Natural killer cell (primary cell): ENCODE data around the gene MED27. TPM values are rescaled to one million over a fixed set of nuclear protein-coding genes. Genes with fewer than 3 reads are reported as not detected.

ENCODE experiments used
- ATAC-seq, 3 donors: fragments of 150-1000 bp in 2 of 3; fragments of 200-7000 bp in 1 of 3; cut with Tn5 transposase; 1 replicate in 1 of 3; 2 replicates in 2 of 3; pipeline ENCODE4 v1.10.0; 2021; ENCODE audit warnings: mild to moderate bottlenecking in 2 of 3, moderate library complexity in 2 of 3
- DNase-seq, 2 donors: peaks; one replicate each; pipeline versions ENCODE4 v3.0.0 to v3.0.0-alpha.2; 2013 to 2021; ENCODE audit warnings: mixed read lengths in 1 of 2
- H3K27ac ChIP-seq: one replicate; pipeline ENCODE4 v1.5.1; 2013; ENCODE audit warnings: mild to moderate bottlenecking, low read length
- H3K27me3 ChIP-seq: one replicate; pipeline ENCODE4 v1.6.1; 2013; ENCODE audit warnings: low read length; ENCODE audit not compliant: control insufficient read depth, insufficient read depth
- H3K36me3 ChIP-seq: one replicate; pipeline ENCODE4 v1.6.1; 2013; ENCODE audit warnings: low read length; ENCODE audit not compliant: control insufficient read depth, insufficient read depth
- H3K4me1 ChIP-seq: one replicate; pipeline ENCODE4 v1.6.1; 2013; ENCODE audit warnings: low read length; ENCODE audit not compliant: control insufficient read depth, insufficient read depth
- H3K4me3 ChIP-seq: one replicate; pipeline ENCODE4 v1.5.1; 2013; ENCODE audit warnings: low read length
- H3K9me3 ChIP-seq: one replicate; pipeline ENCODE4 v1.6.1; 2013; ENCODE audit warnings: low read length; ENCODE audit not compliant: control insufficient read depth, insufficient read depth
- H3K27ac Mint-ChIP-seq, 2 donors: one replicate each; pipeline ENCODE4 v1.8.0; 2022; ENCODE audit warnings: mild to moderate bottlenecking in 2 of 2, mixed read lengths in 2 of 2, moderate library complexity in 1 of 2
- H3K27me3 Mint-ChIP-seq, 2 donors: one replicate each; pipeline ENCODE4 v1.8.0; 2022; ENCODE audit warnings: low read depth in 2 of 2, mixed read lengths in 2 of 2
- H3K36me3 Mint-ChIP-seq: one replicate; pipeline ENCODE4 v1.8.0; 2022; ENCODE audit warnings: mixed read lengths
- H3K4me1 Mint-ChIP-seq, 2 donors: one replicate each; pipeline ENCODE4 v1.8.0; 2022; ENCODE audit warnings: mixed read lengths in 2 of 2
- H3K4me3 Mint-ChIP-seq: one replicate; pipeline ENCODE4 v1.8.0; 2022; ENCODE audit warnings: mild to moderate bottlenecking, moderate library complexity, mixed read lengths
- H3K9me3 Mint-ChIP-seq, 2 donors: one replicate each; pipeline ENCODE4 v1.8.0; 2022; ENCODE audit warnings: mixed read lengths in 2 of 2
- WGBS: methylation state at CpG from one replicate; pipeline ENCODE4 v1.1.7; 2013; ENCODE audit warnings: missing lambda C conversion rate; ENCODE audit not compliant: insufficient coverage; 5-methylcytosine and 5-hydroxymethylcytosine counted together
- intact Hi-C: fragments of 100-400 bp; cut with micrococcal nuclease; formaldehyde crosslinking; loops from one replicate; pipeline ENCODE4 v1.14.2; 2022
- total RNA-seq, 4 donors: library from RNA; stranded (reverse); fragments of 120-200 nt in 1 of 4; gene quantifications; one replicate each; pipeline versions ENCODE4 v1.2.3 to v1.2.4, GENCODE V29; 2013 to 2022
- TF ChIP-seq, protein P1 (sequence below): fragments of 200-600 bp; IDR thresholded peaks from one replicate; pipeline ENCODE4 v1.8.0; 2022; ENCODE audit warnings: antibody characterized with exemption

The MED27 gene
- total RNA-seq, 3 donors from 2014 or later (not counting 1 experiment from before 2014, with no cell fraction given) = 24.4 to 27.3 (median 26.9) TPM

GRCh38 chr9:131845305-131846298, 234.1 kb downstream of the MED27 start:
- DNase-seq (no peak), ATAC-seq (no peak)
- Mint-ChIP-seq H3K4me1 (peaks cover 0 to 4% of the 10 kb centered on the region in 2 donors), H3K9me3 (no peaks in the 10 kb centered on the region), H3K4me3 (no peak overlapping the region), H3K27me3 (peaks cover 0 to 3% of the 10 kb centered on the region in 2 donors), H3K36me3 (no peaks in the 10 kb centered on the region), H3K27ac (no peak overlapping the region)
- H3K9me3 ChIP-seq = no peaks in the 10 kb centered on the region
- H3K36me3 ChIP-seq = no peaks in the 10 kb centered on the region
- no peak overlapping the region for H3K4me3 ChIP-seq
- peaks cover under 1% of the 10 kb centered on the region for H3K4me1 ChIP-seq
- WGBS = 89% methylated on average over 29 of the region's 29 CpGs
- TF ChIP-seq, protein P1, sequence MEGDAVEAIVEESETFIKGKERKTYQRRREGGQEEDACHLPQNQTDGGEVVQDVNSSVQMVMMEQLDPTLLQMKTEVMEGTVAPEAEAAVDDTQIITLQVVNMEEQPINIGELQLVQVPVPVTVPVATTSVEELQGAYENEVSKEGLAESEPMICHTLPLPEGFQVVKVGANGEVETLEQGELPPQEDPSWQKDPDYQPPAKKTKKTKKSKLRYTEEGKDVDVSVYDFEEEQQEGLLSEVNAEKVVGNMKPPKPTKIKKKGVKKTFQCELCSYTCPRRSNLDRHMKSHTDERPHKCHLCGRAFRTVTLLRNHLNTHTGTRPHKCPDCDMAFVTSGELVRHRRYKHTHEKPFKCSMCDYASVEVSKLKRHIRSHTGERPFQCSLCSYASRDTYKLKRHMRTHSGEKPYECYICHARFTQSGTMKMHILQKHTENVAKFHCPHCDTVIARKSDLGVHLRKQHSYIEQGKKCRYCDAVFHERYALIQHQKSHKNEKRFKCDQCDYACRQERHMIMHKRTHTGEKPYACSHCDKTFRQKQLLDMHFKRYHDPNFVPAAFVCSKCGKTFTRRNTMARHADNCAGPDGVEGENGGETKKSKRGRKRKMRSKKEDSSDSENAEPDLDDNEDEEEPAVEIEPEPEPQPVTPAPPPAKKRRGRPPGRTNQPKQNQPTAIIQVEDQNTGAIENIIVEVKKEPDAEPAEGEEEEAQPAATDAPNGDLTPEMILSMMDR = no peak
- no peaks in the 10 kb centered on the region for H3K27me3 ChIP-seq
- intact Hi-C loops = no loop called here
- no peak overlapping the region for H3K27ac ChIP-seq

DNA sequence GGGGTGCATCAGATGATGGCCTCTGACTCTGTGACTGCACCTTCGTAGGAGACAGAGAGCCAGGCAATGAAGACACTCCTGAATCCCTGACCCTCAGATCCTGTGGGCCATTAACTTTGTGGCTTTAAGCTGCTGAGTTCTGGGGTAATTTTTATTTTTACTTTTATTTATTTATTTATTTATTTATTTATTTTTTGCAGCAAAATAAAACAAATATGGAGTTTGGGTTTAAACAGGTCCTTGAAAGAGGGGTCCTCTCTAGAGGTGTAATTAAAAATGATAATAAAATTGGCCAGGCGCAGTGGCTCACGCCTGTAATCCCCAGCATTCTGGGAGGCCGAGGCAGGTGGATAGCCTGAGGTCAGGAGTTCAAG, 234.9 kb downstream of the MED27 start:
- no peaks in the 10 kb centered on the region for H3K9me3 ChIP-seq
- H3K36me3 ChIP-seq = no peaks in the 10 kb centered on the region
- no peak overlapping the region for H3K4me3 ChIP-seq
- TF ChIP-seq, protein P1 = no peak
- WGBS = 100% methylated on average over 4 of the region's 4 CpGs
- no peaks in the 10 kb centered on the region for H3K27me3 ChIP-seq
- intact Hi-C loops = no loop called here
- H3K36me3 Mint-ChIP-seq = no peaks in the 10 kb centered on the region
- peaks cover 9% of the 10 kb centered on the region for H3K4me1 ChIP-seq
- no peak overlapping the region for H3K27ac ChIP-seq
- no peak overlapping the region for H3K4me3 Mint-ChIP-seq
- H3K27ac Mint-ChIP-seq = no peak overlapping the region
- H3K27me3 Mint-ChIP-seq = peaks cover 0 to 3% of the 10 kb centered on the region in 2 donors
- H3K4me1 Mint-ChIP-seq = peaks cover 0 to 8% of the 10 kb centered on the region in 2 donors
- ATAC-seq (no peak), DNase-seq (no peak)
- H3K9me3 Mint-ChIP-seq = no peaks in the 10 kb centered on the region

DNA sequence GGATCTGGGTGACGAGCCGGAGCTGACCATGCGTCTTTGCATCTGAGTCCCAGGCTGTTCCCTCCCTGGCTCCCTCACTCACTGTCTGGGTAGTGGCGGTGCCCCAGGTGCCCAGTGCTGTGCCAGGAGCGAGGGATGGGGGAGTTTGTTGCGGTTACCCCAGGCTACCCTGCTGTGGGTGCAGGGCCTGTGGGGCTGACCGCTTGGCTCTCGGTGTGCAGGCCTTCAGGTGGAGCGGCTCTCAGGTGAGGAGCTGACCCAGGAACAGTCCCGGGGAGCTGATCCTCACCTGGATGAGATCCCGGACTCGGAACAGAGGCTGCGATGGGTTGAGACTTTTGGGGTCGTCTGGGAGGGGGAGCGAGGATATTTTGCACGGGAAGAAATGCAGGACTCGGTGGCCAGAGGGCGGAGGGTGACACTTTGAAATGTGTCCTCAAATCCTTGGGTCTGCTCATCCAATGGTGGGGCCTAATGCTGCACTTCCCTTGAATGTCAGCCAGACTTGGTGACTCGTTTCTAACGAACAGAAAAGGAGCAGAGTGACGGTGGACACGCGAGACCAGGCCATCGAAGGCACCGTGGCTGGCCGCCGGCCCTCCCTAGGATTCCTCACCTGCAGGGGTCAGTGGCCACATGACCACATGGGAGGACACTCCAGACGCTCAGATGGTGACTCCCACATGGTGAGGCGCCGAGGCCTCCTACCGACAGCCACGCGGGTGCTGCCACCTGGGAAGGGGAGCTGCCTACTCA, 235.5 kb downstream of the MED27 start:
- no peak overlapping the region for H3K27ac Mint-ChIP-seq
- TF ChIP-seq, protein P1 = no peak
- intact Hi-C loops = no loop called here
- Histone ChIP-seq H3K36me3 (no peaks in the 10 kb centered on the region), H3K4me1 (peaks cover 14% of the 10 kb centered on the region), H3K4me3 (no peak overlapping the region), H3K27me3 (no peaks in the 10 kb centered on the region), H3K9me3 (no peaks in the 10 kb centered on the region), H3K27ac (no peak overlapping the region)
- no peak overlapping the region for H3K4me3 Mint-ChIP-seq
- peaks cover 0 to 8% of the 10 kb centered on the region in 2 donors for H3K4me1 Mint-ChIP-seq
- H3K36me3 Mint-ChIP-seq = no peaks in the 10 kb centered on the region
- 94% methylated on average over 33 of the region's 33 CpGs for WGBS
- H3K9me3 Mint-ChIP-seq = no peaks in the 10 kb centered on the region
- DNase-seq = no peak
- ATAC-seq = no peak
- H3K27me3 Mint-ChIP-seq = peaks cover 0 to 3% of the 10 kb centered on the region in 2 donors
